ENCODE data around the gene ZNHIT2. TPM values are rescaled to one million over a fixed set of nuclear protein-coding genes. Genes with fewer than 3 reads are reported as not detected.

ZNHIT2 gene
- total RNA-seq (100 to 1,000 TPM in 1 of 5 donors, 10 to 100 TPM in 1, 1 to 10 TPM in 2, not detected in 1; 2.4 to 130 (median 39.9) TPM), polyA plus RNA-seq (10 to 100 TPM; 18.0 to 20.0 (median 18.9) TPM)
- long read RNA-seq, donor 1, partial matches to known transcripts = 0 of 1 reads
- long read RNA-seq, donor 1, other reads (novel, unspliced or antisense) = 0 of 1 reads
- long read RNA-seq, donor 2, partial matches to known transcripts = 0 of 2 reads
- long read RNA-seq, donor 2, other reads (novel, unspliced or antisense) = 0 of 2 reads
- long read RNA-seq, donor 3, partial matches to known transcripts = 0 of 3 reads
- long read RNA-seq, donor 3, other reads (novel, unspliced or antisense) = 0 of 3 reads
- long read RNA-seq, donor 4, partial matches to known transcripts = 0 of 1 reads
- long read RNA-seq, donor 4, other reads (novel, unspliced or antisense) = 0 of 1 reads
- long read RNA-seq, donor 5, transcript ZNHIT2-201 (1 exons, 1,306 nt) = major isoform, 8 of 8 reads
- long read RNA-seq, donor 5, partial matches to known transcripts = 0 of 8 reads
- long read RNA-seq, donor 5, other reads (novel, unspliced or antisense) = 0 of 8 reads
- long read RNA-seq, donor 6, transcript ZNHIT2-201 (1 exons, 1,306 nt) = major isoform, 9 of 9 reads
- long read RNA-seq, donor 6, partial matches to known transcripts = 0 of 9 reads
- long read RNA-seq, donor 6, other reads (novel, unspliced or antisense) = 0 of 9 reads
- long read RNA-seq, donor 7, transcript ZNHIT2-201 (1 exons, 1,306 nt) = major isoform, 5 of 5 reads
- long read RNA-seq, donor 7, partial matches to known transcripts = 0 of 5 reads
- long read RNA-seq, donor 7, other reads (novel, unspliced or antisense) = 0 of 5 reads
- long read RNA-seq, donor 8, partial matches to known transcripts = 0 of 3 reads
- long read RNA-seq, donor 8, other reads (novel, unspliced or antisense) = 0 of 3 reads
- long read RNA-seq, donor 9, partial matches to known transcripts = 0 of 4 reads
- long read RNA-seq, donor 9, other reads (novel, unspliced or antisense) = 0 of 4 reads
- long read RNA-seq, donor 10 = 0 reads

GRCh38 chr11:65117206-65118096 lies at the start of gene ZNHIT2:
TSS of gene ZNHIT2 (minus strand) at chr11:65117701. CDS start at chr11:65117653, 48 bp downstream.
- H3K4me3 ChIP-seq = peak within 1 kb of the TSS; percentile 82 to 91 (median 86)
- no peaks in the 10 kb centered on the region for H3K9me3 ChIP-seq
- H3K36me3 ChIP-seq = peaks cover 26 to 42% (median 39%) of the 10 kb centered on the region in 4 donors
- peaks cover 0 to 4% (median 0%) of the 10 kb centered on the region in 3 donors for H3K27me3 ChIP-seq
- TF ChIP-seq POLR2AphosphoS5 (IDR thresholded peaks at IDR 0.05) (peak; percentile 50 to 92 (median 80)), CTCF (IDR thresholded peaks at IDR 0.05) (peak in 5 of 7 experiments; percentile 85 to 98 (median 95)), POLR2A (IDR thresholded peaks at IDR 0.05) (peak in 2 of 4 donors; percentile 30 to 31), EP300 (IDR thresholded peaks at IDR 0.05) (no peak)
- H3K27ac ChIP-seq = peak within 1 kb of the TSS; percentile 84 to 93 (median 88)
- 0 to 1% (median 0%) methylated on average over 39 to 89 of the region's 89 CpGs for WGBS, 5 donors
- intact Hi-C loops (cut with DNase I; ENCODE audit: low total_unique reads) = no loop called here
- H3K4me1 ChIP-seq = peaks cover 41 to 75% (median 58%) of the 10 kb centered on the region in 4 donors
- DNase-seq = peak; percentile 100

GRCh38 chr11:65166893-65167292 lies 49.4 kb upstream of the ZNHIT2 start:
- intact Hi-C loops (cut with DNase I; ENCODE audit: low total_unique reads) = no loop called here
- TF ChIP-seq POLR2AphosphoS5 (IDR thresholded peaks at IDR 0.05) (no peak), EP300 (IDR thresholded peaks at IDR 0.05) (no peak), POLR2A (IDR thresholded peaks at IDR 0.05) (no peak), CTCF (IDR thresholded peaks at IDR 0.05) (no peak)
- peaks cover 0 to 7% (median 3%) of the 10 kb centered on the region in 4 donors for H3K4me1 ChIP-seq
- H3K27me3 ChIP-seq = no peaks in the 10 kb centered on the region
- DNase-seq = no peak
- H3K27ac ChIP-seq = no peak overlapping the region
- no peak overlapping the region for H3K4me3 ChIP-seq
- no peaks in the 10 kb centered on the region for H3K9me3 ChIP-seq
- no peaks in the 10 kb centered on the region for H3K36me3 ChIP-seq
- WGBS, 5 donors = 64 to 82% (median 76%) methylated on average over 3 of the region's 3 CpGs

GRCh38 chr11:65165410-65166317 lies 48.2 kb upstream of the ZNHIT2 start:
- Histone ChIP-seq H3K27ac (peak overlapping the region in 1 of 5 donors; percentile 26), H3K4me1 (peaks cover 0 to 7% (median 3%) of the 10 kb centered on the region in 4 donors), H3K36me3 (no peaks in the 10 kb centered on the region), H3K4me3 (peak overlapping the region; percentile 8 to 35 (median 30)), H3K27me3 (no peaks in the 10 kb centered on the region), H3K9me3 (no peaks in the 10 kb centered on the region)
- intact Hi-C loops (cut with DNase I; ENCODE audit: low total_unique reads) = no loop called here
- no peak for TF ChIP-seq POLR2AphosphoS5 (IDR thresholded peaks at IDR 0.05)
- no peak for TF ChIP-seq POLR2A (IDR thresholded peaks at IDR 0.05)
- TF ChIP-seq CTCF (IDR thresholded peaks at IDR 0.05) = no peak
- peak in 1 of 2 donors; percentile 63 for DNase-seq
- 31 to 40% (median 35%) methylated on average over 31 of the region's 31 CpGs for WGBS, 5 donors
